GM21367 (cell line): ENCODE measurements around the gene DNAJC11.
"Not testable (repeated sequence)": the region's sequence is repeated elsewhere in the genome, so short reads cannot be mapped to it uniquely, and the experiment has no call there.

Experiments used
- ATAC-seq: cut with Tn5 transposase; IDR thresholded peaks from one replicate; pipeline ENCODE4 v1.9.1; 2021; ENCODE audit not compliant: unreplicated experiment

Gene DNAJC11

GRCh38 chr1:6601049-6601922 is 100.3 kb downstream of the DNAJC11 start:
- no peak for ATAC-seq

DNA sequence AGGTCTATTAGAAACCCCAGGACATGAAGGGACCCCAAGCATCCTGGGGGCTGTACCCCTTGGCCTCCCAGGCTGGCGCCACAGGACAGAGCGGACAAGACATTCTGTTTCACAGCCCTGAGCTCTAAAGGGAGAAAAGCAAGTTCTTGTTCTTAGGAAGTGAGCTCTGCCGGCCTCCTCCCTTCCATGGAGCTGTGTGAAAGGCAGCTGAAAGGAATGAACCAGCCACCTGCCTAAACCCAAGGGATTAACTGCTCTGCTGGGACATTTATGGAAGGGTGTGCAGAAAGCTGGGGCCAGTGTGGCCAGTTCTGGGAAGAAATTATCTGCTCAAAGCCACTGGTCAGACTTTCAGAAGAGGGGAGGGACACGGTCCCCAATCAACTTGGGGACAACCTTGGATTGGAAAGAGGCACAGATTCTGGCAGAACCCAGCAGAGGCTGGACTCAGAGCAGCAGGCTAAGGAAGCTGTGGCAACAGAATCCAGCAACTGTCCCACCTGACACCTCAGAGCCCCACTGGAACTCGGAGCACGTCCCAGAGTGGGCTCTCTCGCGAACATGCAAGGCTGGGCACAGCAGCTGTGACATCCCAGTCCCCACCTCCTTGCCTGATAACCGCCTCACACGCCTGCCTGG is 101.1 kb downstream of the DNAJC11 start:
- no peak for ATAC-seq

DNA sequence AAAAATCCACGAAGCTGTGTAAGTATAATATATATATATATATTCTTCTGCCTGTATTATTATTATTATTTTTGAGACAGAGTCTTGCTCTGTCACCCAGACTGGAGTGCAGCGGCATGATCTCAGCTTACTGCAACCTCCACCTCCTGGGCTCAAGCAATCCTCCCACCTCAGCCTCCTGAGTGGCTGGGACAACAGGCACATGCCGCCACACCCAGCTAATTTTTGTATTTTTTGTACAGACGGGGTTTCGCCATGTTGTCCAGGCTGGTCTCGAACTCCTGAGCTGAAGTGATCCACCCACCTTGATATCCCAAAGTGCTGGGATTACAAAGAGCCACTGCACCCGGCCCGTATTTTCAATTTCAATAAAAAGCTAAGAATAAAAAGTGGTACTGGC is 101.6 kb downstream of the DNAJC11 start:
- ATAC-seq: not testable (repeated sequence)

DNA sequence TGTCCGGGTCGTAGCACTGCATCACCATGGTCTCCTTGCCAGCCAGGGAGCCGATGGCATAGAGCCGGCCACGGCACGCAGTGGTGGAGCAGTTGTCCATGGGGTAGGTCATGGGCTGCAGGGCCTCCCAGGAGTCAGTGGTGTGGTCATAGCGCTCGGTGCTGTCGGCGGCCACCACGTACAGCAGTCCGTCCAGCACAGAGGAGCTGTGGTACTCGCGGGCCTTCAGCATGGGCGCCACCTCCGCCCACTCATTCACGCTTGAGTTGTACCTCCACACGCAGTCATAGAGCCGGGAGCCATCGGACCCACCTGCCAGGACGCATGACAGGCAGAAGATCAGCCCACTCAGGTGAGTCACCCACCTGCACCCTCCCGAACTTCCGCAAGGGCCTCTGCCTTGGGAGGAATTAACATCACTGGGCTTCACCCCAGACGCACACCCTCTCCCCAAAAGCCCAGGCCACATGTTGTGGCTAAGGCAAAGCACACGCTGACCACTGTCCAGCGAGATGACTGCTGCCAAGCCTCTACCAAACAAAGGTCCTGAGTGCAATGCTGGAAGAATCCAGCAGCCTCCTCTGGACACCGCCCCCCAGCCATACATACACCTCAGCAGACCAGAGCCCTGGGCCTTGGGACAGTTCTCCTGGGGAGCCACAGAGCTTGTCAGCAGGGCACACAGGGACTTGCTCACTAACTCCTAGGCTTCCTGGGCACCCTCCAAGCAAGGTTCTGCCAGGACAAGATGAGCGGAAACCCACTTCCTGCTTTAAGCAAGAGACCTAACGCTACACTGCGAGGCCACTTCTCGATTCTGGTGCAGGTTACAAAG is 102.3 kb downstream of the DNAJC11 start:
- ATAC-seq: no peak

DNA sequence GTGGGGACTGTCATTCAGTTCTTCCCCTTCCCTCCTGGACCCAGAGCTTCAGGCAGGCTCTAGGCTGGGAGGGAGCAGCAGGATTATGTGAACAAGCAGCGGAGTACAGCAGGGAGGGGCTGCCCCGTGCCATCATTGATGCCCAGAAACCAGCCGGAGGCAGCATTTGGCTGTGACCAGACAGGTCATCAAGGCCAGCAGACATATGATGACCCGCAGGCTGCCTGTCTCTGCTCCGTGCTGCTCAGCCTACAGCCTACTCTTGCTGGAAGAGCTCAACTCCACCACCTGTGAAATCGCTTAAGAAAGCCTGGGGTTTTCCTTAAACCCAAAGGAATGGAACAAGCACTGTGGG is 103.9 kb downstream of the DNAJC11 start:
- no peak for ATAC-seq

DNA sequence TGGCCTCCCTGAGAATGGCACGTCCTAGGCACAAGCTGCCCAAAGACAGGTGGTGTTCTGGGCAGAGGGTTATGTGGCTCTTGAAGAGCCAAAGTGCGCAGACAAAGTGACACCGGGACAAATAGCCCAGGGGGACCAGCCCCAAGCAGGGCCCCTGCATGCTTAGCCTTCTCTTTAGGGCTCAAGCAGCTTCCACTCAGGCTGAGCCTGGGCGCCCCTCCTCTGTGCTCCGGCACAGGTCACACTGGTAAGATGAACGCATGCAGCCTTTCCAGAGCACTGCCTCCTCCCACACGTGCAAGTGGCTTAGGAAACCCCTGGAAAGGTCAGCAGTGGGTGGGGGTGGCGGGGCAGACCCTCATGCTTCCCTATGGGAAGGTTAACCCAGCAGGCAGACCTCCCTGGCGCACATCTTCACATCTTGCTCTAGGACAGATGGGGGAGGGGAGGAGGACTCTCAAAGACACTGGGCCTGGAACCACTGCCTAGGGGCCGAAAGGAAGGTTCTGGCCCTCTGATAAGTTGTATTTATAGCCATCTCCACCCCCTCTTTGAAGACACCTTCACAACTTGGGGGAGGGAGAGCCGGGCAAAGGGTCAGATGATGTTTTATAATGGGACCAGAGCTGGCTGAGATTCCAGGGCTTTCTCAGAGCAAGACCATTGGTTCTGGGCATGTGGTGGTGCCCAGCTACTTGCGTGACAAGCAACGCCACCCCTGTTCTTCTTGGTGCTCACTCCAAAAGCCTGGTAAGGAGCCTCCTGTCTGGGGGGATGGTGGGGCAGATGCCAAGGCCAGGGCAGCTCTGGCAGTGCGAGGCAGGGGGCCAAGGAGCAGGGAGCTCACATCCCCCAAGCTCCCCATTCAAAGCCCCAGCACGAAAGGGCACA is 104.5 kb downstream of the DNAJC11 start:
- no peak for ATAC-seq

GRCh38 chr1:6596351-6596750 is 105.3 kb downstream of the DNAJC11 start:
- no peak for ATAC-seq

DNA sequence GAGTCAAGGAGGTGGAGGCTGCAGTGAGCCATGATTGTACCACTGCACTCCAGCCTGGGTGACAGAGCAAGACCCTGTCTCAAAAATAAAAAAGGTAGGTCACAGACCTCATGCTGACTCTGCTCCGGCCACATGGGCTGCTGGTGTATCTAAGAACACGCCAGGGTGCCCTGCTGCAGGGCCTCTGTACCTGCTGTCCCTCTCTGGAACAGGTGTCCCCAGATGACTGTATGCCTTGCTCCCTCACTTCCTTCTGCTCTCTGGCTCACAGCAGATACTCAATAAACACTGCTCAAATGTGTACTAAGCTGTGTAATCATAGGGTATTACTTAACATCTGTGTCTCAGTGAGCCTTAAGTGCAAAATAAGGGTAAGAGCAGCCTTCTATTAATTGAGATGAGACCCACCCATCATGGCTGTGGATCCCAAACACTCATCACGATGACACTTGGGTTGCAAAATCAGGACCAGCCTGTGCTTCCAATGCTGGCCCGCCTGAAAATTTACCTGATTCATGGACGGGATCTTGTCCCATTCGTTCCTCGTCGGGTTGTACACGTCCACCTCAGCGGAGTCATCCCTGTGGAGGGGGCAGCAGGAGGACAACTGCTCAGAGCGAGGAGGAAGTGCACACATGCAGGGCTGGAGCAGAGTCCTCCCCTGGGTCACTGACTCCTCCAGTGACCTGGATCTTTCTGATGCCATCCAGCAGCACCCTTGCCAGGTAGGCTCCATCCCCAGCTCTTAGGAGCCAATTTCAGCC is 106.5 kb downstream of the DNAJC11 start:
- ATAC-seq: no peak

DNA sequence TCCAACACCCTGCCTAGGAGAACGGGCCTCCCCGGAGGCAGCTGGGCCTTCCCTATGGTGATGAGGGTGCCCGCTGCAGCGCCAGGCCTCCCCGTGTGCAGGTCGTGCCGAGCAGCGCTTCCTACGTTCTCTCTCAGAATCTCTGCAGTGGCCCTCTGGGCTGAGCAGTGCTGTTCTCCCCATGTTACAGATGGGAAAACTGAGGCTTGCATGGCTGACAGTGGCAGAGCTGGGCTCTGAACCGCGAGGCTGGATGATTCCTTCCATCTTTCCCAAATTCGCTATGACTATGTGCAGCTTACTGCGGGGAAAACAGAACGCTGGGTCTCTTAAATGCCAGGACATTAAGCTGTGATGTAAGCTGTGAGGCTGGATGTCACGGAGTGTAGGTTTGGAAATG is 107.8 kb downstream of the DNAJC11 start:
- no peak for ATAC-seq

DNA sequence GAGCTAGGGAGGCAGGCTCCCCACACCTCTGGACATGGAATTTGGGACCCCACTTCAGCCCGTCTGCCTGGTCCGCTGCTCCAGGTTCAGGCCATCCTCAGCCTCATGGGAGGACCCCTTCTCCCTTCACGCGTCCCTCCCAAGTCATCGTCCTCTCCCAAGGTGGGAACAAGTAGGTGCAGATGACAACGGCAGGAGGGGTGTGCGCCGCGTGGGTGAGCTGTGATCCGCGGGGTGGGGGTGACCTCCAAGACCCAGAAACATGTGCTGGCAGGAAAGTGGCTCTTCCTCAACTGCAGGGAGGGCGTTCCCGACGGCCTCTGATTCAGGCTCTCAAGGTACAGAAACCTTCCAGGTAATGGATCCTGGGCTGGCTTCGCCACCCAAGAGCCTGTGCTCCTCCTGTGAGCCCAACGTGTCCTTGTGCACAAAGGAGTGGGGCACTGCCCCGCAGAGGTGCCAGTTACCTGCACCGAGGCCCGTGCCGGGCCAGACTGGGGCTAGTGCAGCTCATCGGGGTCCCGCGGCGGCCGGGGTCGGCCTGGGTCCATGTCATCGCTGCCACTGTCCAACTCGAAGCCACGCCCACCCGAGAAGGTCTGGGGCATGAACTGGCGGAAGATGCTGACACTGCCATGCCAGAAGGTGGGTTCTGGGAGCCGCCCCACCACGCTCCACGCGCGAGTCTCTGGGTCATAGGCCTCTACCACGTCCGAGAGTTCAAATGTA is 108.6 kb downstream of the DNAJC11 start:
- ATAC-seq: no peak

DNA sequence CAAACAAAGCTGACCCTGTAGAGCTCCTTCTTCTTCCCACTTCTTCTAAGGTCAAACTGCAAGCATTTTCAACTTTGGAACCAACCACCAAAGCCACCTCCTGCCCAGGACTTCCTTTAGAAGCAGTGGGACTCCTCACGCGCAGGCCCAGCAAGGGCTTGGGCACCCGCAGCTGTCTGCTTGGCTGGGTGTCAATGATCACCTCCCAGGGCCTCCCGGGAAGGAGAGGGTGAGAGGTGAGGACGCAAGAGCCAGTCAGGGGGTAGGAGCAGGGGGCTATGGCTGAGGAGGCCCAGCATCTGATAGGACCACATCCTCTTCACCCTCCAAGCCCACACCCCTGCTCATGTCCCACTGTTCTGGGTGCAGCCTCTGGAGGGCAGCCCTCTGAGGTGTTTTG is 109.2 kb downstream of the DNAJC11 start:
- ATAC-seq: no peak

DNA sequence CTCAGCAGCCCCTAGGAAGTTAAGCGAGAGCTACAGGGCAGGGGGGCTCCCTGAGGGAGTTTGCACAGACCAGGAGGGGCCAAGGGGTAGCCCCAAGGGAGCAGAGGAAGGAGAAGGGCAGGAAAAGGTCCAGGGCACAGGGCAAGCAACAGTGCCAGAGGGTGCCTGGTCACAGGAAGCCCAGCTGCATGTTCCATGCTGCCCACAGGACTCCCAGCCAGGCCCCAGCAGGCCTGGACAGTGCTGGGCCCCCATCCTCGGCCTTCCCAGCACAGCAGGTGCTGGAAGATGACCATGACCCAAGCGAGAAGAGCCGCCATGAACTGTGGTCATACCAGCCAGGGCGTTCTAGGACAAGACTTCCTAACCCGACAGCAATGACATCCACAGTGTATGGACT is 110.0 kb downstream of the DNAJC11 start:
- no peak for ATAC-seq

DNA sequence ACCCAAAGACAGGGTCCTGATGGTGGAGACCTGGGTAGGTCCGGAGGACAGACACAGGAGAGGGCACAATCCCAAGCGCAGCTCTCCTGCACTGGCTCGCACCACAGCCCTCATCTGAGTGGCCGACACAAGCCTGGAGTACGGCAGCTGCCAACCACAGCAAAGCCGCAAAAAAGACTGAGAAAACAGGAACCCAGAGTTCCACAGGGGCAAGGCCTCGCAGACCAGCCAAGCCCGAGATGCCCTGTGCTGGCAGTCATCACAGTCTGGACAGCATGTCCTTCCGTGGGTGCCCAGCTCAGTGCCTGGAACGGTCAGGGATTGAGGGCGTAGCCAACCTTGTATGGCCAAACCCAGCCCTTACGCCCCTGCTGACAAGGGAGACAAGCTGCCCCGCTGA is 110.4 kb downstream of the DNAJC11 start:
- no peak for ATAC-seq

DNA sequence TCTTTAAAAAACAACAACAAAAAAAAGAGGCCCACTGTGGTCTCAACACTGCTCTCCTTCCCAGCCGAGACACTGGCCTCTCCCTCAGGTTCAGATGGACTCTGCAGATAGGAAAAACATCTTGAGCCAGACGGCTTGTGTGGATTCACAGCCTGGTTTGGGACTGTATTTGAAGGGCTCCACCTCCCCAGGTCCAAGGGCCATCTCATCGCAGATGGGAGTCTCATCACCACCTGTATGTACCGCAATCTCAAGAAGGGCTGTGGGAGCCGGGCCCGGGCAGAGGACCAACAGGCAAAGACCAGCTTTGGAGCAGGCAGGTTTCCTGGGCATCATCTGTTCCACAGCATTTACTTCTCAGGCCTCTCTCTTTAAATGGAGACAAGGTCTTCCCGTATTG is 111.6 kb downstream of the DNAJC11 start:
- no peak for ATAC-seq

DNA sequence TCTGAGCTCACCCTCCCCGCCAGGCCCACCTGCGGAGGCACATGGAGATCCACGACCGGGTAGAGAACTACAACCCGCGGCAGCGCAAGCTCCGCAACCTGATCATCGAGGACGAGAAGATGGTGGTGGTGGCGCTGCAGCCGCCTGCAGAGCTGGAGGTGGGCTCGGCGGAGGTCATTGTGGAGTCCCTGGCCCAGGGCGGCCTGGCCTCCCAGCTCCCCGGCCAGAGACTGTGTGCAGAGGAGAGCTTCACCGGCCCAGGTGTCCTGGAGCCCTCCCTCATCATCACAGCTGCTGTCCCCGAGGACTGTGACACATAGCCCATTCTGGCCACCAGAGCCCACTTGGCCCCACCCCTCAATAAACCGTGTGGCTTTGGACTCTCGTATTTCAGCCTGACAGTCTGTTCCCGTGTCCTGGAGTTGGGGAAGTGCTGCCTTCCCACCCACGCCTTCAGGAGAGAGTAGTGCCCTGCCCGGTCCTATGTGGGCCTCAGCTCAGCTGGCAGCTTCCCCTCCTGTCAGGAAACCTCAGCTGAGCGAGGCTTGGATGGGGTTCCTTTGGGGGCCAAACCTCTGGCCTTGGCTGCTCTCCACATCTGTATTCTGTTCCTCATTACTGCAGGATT is 112.6 kb downstream of the DNAJC11 start:
- no peak for ATAC-seq

GRCh38 chr1:6588128-6588892 is 113.3 kb downstream of the DNAJC11 start:
- no peak for ATAC-seq

GRCh38 chr1:6587261-6588005 is 114.2 kb downstream of the DNAJC11 start:
- ATAC-seq: no peak
